ENCODE results near the gene DUOXA1.
"Not testable (repeated sequence)": the region's sequence is repeated elsewhere in the genome, so short reads cannot be mapped to it uniquely, and the experiment has no call there.

DUOXA1 gene

GRCh38 chr15:45150481-45150880 lies 20.8 kb upstream of the DUOXA1 start:
- DNase-seq: no peak

GRCh38 chr15:45149060-45149459 lies 19.4 kb upstream of the DUOXA1 start:
- no peak for DNase-seq

- DNase-seq: no peak
Observed at GRCh38 chr15:45148076-45149059, 18.7 kb upstream of the DUOXA1 start.

GRCh38 chr15:45147606-45148005 lies 17.9 kb upstream of the DUOXA1 start:
- no peak for DNase-seq

- DNase-seq: no peak
Observed at GRCh38 chr15:45146405-45146804, 16.7 kb upstream of the DUOXA1 start.

- no peak for DNase-seq
Observed at GRCh38 chr15:45144775-45145174, 15.1 kb upstream of the DUOXA1 start.

GRCh38 chr15:45143946-45144345 lies 14.3 kb upstream of the DUOXA1 start:
- DNase-seq: no peak

GRCh38 chr15:45143056-45143455 lies 13.4 kb upstream of the DUOXA1 start:
- no peak for DNase-seq

GRCh38 chr15:45141386-45141785 lies 11.7 kb upstream of the DUOXA1 start:
- no peak for DNase-seq

GRCh38 chr15:45140557-45141250 lies 11.0 kb upstream of the DUOXA1 start:
- DNase-seq: no peak

- DNase-seq: no peak
Observed at GRCh38 chr15:45139770-45140169, 10.1 kb upstream of the DUOXA1 start.

GRCh38 chr15:45138814-45139765 lies 9.4 kb upstream of the DUOXA1 start:
- DNase-seq: no peak

- no peak for DNase-seq
Observed at GRCh38 chr15:45137703-45138102, 8.0 kb upstream of the DUOXA1 start.

GRCh38 chr15:45136378-45136764 lies 6.7 kb upstream of the DUOXA1 start:
- no peak for DNase-seq

GRCh38 chr15:45135705-45136377 lies 6.2 kb upstream of the DUOXA1 start:
- DNase-seq: not testable (repeated sequence)

GRCh38 chr15:45134682-45135604 lies 5.3 kb upstream of the DUOXA1 start:
- no peak for DNase-seq

GRCh38 chr15:45134046-45134445 lies 4.4 kb upstream of the DUOXA1 start:
- no peak for DNase-seq

- DNase-seq: no peak
Observed at GRCh38 chr15:45133561-45133920, 3.9 kb upstream of the DUOXA1 start.

- no peak for DNase-seq
Observed at GRCh38 chr15:45132844-45133560, 3.3 kb upstream of the DUOXA1 start.

GRCh38 chr15:45131510-45131909 lies 1.8 kb upstream of the DUOXA1 start:
- DNase-seq: no peak
